Suprapubic skin (tissue), 3 donors: ENCODE results near the gene DENND6B.

Experiments
- CTCF ChIP-seq, 2 donors: fragments of 200-600 bp in 1 of 2; fragments of 450-650 bp in 1 of 2; sonication (generic) in 1 of 2; IDR thresholded peaks; one replicate each; pipeline ENCODE4 v1.5.1; 2016 to 2019; ENCODE audit warnings: antibody characterized with exemption in 2 of 2, mild to moderate bottlenecking in 1 of 2, moderate library complexity in 1 of 2
- POLR2A ChIP-seq, 2 donors: fragments of 450-650 bp; IDR thresholded peaks; one replicate each; pipeline ENCODE4 v1.6.1; 2017; ENCODE audit warnings: antibody characterized with exemption in 2 of 2, mild to moderate bottlenecking in 2 of 2, moderate library complexity in 2 of 2

- TF ChIP-seq CTCF (IDR thresholded peaks at IDR 0.05) (no peak), POLR2A (IDR thresholded peaks at IDR 0.05) (no peak)
Observed at GRCh38 chr22:50310031-50310722, 16.6 kb downstream of the DENND6B start.
